ENCODE measurements around the gene TBX4. TPM values are rescaled to one million over a fixed set of nuclear protein-coding genes. Genes with fewer than 3 reads are reported as not detected.
"Not testable (repeated sequence)": the region's sequence is repeated elsewhere in the genome, so short reads cannot be mapped to it uniquely, and the experiment has no call there.

The TBX4 gene
- total RNA-seq, 1 donor from 2014 or later: 23.4 TPM

DNA sequence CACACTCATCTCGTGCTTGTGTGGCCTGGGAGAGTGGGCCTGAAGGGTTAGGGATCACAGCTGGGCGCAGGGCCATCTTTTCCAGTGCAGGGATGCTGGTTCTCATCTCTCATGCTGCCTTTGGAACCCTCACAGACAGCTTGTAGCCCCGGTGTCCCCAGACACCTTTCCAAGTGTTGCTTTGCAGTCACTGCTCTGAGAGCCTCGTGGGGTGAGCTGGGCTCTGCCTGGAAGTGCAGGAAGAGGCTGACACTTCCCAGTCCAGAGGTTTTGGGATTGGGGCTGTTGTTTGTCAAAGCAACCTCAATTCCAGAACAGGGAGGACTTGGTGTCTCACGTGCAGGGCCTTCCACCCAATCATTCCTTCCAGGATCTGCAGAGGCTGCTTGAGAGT, 28.2 kb downstream of the TBX4 start:
- DNase-seq (ENCODE audit: low spot score): no peak

DNA sequence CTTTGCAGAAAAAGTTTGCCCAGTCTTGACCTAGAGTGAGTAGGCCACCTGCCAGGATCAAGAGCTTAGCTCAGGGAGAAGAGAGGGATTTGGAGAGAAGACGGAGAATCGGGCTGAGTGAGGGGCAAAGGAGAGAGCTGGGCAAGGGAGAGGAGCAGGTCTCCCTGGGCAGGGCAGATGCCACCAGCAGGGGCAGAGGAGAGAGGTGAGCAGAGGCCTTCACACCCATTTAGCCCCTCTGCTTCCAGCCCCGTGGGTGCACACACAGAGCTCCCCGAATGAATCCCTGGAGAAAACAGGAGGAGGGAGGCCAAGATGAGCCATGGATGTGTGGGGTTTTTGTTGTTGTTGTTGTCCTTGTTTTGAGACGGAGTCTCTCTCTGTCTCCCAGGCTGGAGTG, 29.2 kb downstream of the TBX4 start:
- no peak for DNase-seq (ENCODE audit: low spot score)

DNA sequence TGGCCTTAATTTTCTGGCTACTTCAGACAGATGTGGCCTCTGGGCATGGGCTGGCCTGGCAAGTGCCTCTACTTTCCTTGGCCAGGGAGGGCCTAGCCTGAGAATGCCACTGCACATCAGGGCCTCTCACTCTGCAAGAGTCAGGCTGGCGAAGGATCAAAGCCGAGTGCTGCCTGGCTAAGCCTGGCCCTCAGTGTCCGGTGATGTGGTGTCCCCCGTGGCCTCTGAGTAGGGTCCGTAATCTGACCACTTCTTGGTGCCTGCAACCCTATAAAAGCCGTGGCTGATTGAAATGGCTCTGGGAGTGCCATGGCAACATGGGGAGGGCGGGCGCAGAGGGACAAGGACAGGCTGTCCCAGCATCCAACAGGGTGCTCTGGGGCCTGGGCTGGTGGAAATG, 30.2 kb downstream of the TBX4 start:
- no peak for DNase-seq (ENCODE audit: low spot score)

DNA sequence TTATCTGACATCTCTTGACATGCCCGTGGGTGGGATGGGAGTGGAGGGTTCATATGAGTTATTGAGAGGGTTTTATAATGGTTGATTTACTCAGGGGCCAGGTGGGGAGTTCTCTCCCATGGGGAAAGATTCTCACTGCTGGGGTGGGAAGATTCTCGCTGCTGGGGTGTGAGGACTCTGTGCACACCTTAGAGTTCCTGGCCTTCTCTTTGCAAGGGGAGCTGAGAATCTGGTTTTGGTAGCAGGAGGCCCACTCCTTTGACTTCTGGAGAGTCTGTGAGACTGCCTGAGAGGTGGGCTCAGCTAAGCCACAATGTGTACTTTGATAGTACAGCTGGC, 31.5 kb downstream of the TBX4 start:
- DNase-seq (ENCODE audit: low spot score): no peak

DNA sequence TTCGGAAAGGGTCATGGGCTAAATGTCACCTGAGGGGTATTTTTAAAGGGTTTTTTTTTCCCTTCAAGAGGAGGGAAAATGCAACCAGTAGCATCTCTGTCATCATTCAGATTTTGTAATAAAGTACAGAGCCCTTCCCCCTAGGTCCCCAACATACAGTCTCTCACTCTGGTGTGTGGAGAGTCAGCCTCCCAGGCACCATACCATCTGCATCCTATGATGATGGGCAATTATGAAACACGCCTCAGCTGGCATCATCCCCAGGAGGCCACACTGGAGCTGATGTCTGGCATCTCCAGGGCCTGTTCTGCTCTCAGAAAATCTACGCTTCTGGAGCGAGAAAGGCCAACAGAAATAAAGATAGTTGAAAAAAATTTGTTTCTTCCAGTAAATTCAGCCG, 32.0 kb downstream of the TBX4 start:
- no peak for DNase-seq (ENCODE audit: low spot score)

DNA sequence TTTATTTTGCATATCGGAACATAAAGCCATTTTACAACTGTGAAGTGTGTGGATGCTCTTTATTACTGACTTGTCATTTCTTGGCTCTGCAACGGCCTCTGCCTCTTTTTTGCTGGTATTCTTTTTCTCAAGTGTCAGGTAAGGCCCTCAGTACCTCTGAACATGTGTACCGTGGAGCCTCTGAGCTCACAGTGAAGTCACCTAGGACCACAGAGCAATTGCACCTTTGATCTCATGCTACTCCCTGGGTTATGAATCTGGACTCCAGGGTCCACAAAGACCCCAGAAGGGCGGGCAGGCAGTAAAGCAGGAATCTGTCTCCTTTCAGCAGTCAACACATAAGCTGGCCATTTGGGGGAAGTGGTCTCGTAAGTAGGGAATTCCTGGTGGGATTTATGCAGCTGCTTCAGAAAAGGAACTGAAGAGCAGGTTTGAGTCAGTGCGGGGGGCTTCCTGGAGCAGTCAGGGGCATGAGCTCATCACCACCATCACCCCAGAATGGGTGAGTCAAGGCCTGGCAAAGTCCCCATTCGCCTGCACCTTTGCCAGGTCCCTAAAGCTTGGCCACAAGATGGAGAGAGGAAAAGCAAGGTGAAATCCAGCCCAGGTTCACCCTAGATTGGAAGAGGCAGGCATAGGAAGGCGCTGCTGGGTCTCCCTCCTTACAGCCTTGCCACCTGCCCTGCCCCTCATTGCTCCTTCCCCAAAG, 33.0 kb downstream of the TBX4 start:
- no peak for DNase-seq (ENCODE audit: low spot score)

DNA sequence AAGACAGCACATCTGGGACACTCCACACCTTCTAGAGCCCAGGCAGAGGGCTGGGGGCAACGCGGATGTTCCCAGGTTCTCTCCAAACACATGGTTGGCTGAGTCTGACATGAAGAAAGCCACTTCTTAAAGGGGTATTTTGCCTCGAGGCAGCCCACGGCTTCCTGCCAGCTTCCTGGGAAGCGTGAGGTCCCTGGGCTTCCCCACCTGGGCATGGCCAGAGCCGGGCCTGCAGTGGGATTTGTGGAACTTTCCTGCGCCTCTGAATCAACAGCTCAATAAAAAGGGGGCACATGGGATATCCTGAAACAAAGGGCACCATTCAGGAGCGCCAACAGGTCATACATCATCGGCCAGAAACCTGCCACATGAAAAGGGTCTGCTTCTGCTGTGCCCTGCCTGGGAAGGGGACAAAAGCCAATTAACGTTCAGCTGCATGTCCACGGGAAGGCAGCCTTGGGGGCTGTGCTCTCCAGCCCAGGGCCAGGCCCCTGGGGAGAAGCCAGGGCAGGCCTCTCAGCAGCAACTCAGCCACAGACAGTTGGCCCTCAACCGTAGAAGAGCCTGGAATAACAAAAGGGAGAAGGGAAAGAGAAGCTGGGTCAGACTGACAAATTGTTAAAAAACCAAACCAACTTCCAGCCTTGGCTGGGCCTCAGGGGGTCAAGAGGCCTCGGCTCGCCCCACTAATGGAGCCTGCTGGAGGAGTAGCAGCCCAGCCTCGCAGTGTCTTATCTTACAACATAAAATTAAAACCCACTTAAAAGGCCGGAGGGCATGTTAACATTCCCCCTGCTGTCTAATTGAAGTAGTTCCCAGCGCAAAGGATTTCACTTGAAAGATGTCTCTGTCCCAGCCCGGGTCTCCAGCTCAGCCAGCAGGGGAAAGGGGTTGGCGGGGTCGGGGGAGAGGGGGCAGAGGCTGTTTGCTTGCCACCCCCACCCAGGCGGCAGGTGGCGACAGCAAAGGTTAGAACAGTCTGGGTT, 34.2 kb downstream of the TBX4 start:
- DNase-seq (ENCODE audit: low spot score): peak; percentile 89

DNA sequence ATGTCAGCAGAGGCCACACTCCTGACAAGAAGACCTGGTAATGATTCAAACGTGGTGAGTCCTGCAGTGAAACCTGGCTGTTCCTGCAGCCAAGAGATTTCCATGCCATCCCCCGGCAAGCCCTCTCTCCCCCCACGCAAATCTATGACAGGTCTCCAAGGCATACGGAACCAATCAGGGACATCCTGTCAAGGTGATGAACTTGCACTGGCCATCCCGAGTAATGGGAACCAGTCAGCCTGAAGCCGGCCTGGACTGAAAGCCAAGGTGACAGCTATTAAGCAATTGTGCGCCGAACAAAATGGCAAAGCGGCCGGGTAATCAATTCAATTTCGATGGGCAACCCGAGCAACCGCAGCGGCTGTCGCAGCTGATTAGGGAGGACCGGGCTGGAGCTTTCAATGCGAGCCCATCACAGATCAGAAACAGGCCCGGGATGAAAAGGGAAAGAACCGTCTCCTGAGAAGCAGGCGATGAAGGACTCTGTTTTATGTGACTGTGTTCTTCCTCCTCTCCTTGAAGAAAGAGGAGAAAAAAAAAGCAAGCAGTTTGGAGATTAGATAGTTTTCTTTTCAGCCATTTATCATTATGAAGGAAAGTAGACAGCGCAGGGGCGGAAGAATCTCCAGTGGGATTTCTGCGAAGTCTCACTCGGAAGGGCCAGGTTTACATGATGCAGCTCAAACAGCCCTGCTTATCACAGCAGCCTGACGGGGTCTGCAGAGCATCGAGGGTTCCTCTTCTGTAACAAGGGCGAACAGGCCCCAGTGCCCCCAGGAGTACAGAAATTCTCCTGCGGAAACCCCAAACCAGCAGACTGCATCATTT, 35.2 kb downstream of the TBX4 start:
- peak; percentile 80 for DNase-seq (ENCODE audit: low spot score)

DNA sequence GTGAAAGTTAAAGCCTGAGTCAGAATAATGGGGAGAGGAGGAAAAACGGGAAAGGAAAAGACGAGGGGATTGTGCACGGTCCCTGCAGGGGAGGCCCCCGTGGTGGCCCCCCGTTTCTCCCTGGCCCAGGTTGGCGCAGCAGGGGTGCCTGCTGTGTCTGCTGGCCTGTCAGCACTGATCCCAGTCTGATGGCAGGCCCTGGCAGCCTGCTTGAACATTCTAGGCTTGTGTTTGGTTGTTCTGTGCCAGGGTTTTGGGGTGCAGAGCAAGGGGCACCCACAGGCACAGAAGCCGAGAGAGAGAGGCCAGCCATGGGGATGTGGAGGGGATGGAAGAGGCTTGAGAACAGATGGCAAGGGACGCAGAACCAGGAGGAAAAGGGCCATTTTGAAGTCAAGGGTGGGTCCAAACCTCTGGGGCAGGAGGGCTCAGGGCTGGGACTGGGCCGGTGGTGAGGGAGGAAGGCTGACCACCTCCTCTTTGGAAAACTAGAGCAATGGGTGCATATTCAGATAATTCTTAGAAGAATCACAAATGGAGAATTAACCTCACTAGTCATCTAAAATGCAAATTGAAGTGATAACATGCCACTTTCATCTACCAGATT, 35.9 kb downstream of the TBX4 start:
- DNase-seq (ENCODE audit: low spot score): no peak

DNA sequence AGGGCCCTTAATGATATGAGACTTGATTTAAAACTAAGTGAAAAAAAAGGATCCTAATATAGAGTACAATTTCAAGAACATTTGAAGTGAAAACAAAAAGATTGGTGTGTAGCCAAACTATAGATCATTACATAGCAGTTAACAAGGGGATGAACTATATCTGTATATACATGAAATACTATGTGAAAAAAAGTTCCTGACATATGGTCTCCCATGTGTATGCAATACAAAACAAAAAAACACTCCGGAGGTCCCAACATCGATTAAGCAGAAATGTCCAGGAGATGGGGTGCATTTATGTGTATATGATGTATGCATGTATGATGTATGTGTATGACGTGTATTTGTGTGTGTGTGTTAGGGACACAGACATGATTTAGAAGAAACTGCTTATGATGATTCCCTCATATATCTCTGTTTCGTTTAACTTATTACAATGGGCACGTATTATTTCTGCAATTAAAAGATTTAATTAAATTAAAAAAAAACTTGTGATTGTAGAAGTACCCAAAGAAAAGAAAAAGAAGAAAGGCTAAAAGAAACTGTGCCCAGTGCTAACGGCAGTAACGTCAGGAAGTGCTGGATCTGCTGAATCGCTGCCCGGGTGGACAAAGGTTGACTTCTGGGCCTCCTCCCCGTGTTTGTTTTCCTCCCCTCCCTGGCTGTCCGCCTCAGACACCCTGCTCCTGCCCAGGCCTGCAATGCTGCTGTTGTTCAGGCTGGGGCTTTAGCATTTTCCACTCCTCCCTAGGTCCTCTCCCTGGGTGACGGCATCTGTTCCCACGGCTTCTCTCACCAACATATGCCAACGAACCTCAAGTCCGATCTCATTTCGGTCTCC, 36.9 kb downstream of the TBX4 start:
- DNase-seq (ENCODE audit: low spot score): peak; percentile 52

DNA sequence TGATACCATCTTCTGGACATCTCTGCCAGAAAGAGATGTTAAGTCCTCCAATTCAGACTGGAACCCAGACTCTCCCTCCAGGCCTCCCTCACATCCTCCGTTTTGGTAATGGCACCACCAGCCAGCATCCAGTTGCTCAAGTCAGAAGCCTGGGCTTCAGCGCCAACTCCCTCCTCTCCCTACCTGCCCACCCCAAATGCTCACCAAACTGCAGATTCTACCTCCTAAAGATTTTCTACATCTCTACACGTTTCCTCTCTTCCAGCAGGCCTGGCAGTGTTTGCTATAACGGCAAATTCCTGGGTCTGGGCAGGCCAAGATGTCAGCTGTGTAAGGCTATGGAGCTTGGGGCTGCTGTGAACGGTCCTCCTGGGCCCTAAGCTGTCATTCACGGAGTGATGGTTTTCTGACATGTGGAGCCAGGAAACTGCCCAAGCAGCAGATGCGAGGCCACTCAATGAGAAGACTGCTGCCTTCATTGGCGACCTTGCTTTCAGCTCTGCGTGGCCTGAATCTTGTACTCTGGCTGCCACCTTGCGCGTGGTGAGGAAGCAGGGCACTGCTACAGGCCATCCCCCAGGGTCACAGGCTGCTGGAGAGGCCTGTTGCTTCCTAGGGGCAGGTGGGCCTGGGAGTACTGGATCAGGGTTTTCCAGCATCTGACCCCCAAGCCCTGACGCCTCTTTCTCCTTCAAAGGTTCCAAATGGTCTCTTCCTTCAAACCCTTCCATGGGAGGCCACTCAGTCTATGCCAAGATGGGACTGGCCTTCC, 37.7 kb downstream of the TBX4 start:
- DNase-seq (ENCODE audit: low spot score): no peak

DNA sequence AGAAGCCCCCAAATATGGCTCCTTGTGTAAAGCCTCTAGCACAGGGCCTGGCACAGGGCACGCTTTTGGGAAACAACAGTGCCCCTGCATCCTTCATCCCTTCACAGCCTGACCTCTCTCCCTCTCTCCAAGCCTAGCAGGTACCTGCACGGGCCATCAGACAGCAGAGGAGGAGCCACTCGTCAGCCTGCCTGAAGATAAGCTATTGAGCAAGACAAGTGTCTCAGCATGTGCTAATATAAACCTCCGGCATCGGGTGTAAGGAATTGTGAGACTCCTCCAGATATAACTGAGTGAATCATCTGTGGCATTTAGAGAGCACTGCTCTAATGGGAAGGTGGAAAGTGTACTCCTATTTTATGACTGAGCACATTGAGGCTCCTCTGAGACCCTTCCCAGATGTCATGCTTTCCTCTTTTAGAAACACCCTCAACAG, 38.3 kb downstream of the TBX4 start:
- peak; percentile 73 for DNase-seq (ENCODE audit: low spot score)

DNA sequence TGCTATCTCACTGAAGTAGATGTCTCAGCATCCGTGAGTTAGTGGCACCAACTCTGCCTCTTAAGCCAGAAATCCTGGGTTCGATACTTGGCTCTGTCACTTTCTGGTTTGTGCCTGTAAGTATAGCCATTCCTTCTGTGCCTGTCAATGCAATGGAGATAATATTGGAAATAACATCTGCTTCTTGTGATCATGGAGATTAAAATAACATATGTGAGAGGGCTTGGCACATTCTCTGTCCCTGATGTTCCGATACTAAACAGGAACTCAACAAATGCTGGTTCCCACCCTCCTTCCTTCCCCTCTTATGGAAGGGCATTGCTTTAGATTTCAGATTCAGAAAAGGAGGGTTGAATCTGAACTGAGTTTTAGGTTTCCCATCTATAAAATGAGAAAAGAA, 39.8 kb downstream of the TBX4 start:
- no peak for DNase-seq (ENCODE audit: low spot score)

DNA sequence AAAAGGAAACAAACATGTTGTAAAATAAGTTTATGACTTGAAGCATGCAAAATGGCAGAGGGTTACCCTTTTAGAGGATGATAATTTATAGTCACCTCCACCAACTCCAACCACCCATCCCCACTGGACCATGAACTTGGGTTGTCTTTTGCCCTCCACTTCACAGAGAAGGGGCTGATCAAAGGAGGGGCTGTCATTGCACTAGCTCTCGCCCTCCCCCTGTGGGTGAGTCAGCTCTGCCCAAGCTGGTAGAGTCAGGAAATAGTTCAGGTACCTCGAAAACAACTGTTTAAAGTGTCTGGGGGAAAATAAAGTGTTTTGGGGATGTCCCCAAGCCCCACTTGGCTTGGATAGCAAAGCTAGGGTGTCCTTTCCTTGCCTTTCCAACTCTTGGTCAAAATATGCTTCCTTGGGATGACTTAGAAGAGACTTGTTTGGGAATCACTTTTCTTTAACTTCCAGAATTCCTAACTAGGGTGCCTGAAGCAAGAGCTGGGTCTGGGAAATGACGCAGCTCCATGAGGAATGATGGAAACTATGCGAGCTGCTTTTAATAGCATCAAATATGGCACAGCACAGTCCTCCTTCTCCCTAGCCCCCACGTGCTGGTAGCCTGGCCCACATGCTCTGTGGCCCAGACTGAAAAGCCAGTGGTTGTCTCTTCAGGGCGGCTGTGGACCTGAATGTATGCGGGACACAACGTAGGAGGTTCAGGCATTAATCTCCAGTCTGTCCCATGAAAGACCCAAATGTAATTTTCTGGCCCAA, 40.7 kb downstream of the TBX4 start:
- peak; percentile 80 for DNase-seq (ENCODE audit: low spot score)

DNA sequence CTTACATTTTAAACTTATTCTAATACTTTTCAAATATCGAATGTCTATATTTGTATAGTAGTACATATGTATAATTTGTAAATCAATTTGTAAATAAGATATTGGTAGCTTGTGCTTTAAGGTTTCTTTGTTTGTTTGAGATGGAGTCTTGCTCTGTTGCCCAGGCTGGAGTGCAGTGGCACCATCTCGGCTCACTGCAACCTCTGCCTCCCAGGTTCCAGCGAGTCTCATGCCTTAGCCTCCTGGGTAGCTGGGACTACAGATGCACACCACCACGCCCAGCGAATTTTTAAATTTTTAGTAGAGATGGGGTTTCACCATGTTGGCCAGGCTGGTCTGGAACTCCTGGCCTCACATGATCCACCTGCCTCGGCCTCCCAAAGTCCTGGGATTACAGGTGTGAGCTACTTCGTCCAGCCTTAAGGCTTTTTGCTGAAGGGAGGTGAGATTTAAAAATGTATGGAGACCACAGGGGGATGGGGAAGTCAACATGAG, 41.7 kb downstream of the TBX4 start:
- DNase-seq (ENCODE audit: low spot score): not testable (repeated sequence)

DNA sequence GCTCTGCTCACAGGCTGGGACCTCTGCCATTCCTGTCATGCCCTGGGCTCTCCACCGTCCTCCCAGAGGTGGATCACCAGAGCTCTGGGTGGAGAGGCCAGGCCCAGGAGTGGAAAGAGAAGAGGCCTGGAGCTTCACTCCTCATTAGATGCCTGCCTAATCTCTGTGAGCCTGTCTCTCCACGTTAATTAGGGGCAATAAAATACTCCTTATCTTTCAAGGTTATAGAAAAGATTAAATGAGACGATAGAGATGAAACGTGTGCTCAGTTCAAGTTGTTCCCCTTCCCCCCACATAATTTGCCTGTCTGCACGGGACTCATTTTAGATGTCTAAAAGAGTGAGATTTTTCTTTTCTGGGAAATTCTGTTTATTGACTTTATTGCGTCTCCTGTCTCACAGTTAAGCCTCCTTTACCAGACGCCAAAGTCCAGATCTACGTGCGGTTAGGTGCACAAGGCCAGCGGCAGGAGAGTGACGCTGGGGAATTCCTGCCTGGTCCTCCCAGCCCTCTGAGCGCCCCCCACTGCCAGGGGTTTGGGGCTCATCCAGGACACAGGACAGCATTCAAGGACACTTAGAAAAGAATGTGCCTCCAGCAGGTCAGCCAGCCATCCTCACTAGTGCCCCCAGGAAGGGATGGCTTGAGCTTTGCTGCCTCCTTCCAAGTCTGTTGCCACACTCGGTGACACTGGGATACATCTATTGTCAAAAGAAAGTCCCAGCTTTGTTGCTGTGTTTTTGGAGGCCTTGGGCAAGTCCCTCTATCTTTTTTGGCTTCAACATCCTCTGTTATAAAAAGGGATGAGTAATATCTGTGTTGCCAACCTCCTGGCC, 42.3 kb downstream of the TBX4 start:
- DNase-seq (ENCODE audit: low spot score): no peak

DNA sequence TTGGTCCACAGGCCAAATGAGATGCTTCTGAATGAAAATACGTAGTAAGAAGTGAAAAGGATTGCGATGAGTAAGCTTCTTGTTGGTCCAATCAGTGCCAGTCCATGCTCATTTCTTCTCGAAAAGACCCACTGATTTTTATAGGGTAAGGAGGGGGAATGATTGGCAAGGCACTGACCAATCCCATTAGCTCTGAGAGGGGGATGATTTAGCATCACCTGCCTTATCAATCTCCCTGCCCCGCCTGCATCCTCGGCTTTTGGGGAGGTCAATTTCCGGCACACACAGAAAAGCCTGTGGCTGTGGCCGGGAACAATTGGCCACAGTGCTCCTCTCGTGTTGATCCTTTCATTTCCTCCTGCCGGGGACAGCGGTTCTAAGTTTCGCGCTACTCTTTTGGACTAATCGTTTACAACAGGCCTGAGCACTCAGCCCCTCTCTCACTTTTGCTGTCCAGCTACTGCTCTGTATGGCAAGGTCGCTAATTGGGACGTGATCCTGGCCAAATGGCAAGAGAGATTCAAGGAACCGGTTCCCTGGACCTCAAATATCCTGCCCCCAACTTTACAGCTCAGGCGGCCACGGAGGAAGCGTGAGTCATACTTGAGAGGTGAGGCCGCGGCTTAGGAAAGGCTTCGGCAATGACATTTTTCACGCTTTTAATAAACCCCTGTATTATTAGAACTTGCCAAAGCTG, 43.1 kb downstream of the TBX4 start:
- peak; percentile 78 for DNase-seq (ENCODE audit: low spot score)
